H1 (cell line): ENCODE measurements around the gene CMIP. TPM values are rescaled to one million over a fixed set of nuclear protein-coding genes. Genes with fewer than 3 reads are reported as not detected.

Experiments used
- CTCF ChIA-PET: fragments of 300-600 bp; sonication (Branson Sonifier 250); formaldehyde crosslinking; loops from one replicate; lab custom pipeline; 2021; ENCODE audit not compliant: partially characterized antibody; lab: Charles Lee
- POLR2A ChIA-PET: fragments of 300-600 bp; sonication (Branson Sonifier 250); formaldehyde crosslinking; loops from one replicate; lab custom pipeline; 2021; ENCODE audit warnings: inconsistent platforms; ENCODE audit not compliant: partially characterized antibody; lab: Charles Lee
- DNase-seq, 2 experiments: peaks; one replicate each; pipeline versions ENCODE4 v3.0.0 to v3.0.0-alpha.2; 2010 to 2022; ENCODE audit warnings: low spot score in 2 of 2, low read depth in 1 of 2, mixed read lengths in 1 of 2
- FAIRE-seq: peaks from 2 replicates; lab custom pipeline; 2011; peaks lifted over from hg19 to GRCh38; lab: Jason Lieb, UNC
- H2AFZ ChIP-seq: 2 replicates; pipeline ENCODE4 v1.8.1; 2012; ENCODE audit warnings: low read length, inconsistent platforms
- H2AK5ac ChIP-seq: 2 replicates; pipeline ENCODE4 v1.6.1; 2013; ENCODE audit warnings: low read depth, low read length
- H2BK120ac ChIP-seq: replicated peaks from 2 replicates; pipeline ENCODE3; 2013; ENCODE audit warnings: low read depth, low read length, inconsistent platforms
- H2BK12ac ChIP-seq: 2 replicates; pipeline ENCODE4 v1.6.1; 2013; ENCODE audit warnings: low read depth, low read length
- H2BK15ac ChIP-seq: 2 replicates; pipeline ENCODE4 v1.6.1; 2013; ENCODE audit warnings: low read length
- H2BK20ac ChIP-seq: 2 replicates; pipeline ENCODE4 v1.6.1; 2013; ENCODE audit warnings: low read length
- H2BK5ac ChIP-seq: 2 replicates; pipeline ENCODE4 v1.6.1; 2013; ENCODE audit warnings: low read depth, low read length
- H3K14ac ChIP-seq: 2 replicates; pipeline ENCODE4 v1.6.1; 2013; ENCODE audit warnings: inconsistent platforms; ENCODE audit not compliant: insufficient read length
- H3K18ac ChIP-seq: 2 replicates; pipeline ENCODE4 v1.6.1; 2013; ENCODE audit warnings: low read length; ENCODE audit errors: extremely low read depth
- H3K23ac ChIP-seq: 2 replicates; pipeline ENCODE4 v1.6.1; 2013; ENCODE audit warnings: inconsistent platforms; ENCODE audit not compliant: insufficient read length
- H3K23me2 ChIP-seq: 2 replicates; pipeline ENCODE4 v1.6.1; 2013; ENCODE audit warnings: low read depth, low read length
- H3K27ac ChIP-seq: 2 replicates; pipeline ENCODE4 v1.6.1; 2011; ENCODE audit warnings: low read depth, low read length, inconsistent platforms
- H3K27me3 ChIP-seq, 4 experiments: replicated peaks in 1 of 4; 1 replicate in 1 of 4; 2 replicates in 3 of 4; pipeline versions ENCODE4 v1.6.1 to v1.8.1; 2011 to 2013; ENCODE audit warnings: low read length in 3 of 4, mild to moderate bottlenecking in 3 of 4, inconsistent platforms in 2 of 4, mixed read lengths in 2 of 4, moderate library complexity in 1 of 4; ENCODE audit not compliant: control insufficient read depth in 3 of 4, insufficient read depth in 3 of 4; ENCODE audit errors: extremely low read depth in 1 of 4
- H3K36me3 ChIP-seq, 4 experiments: 2 replicates each; pipeline versions ENCODE4 v1.6.1 to v1.8.1; 2011 to 2013; ENCODE audit warnings: mild to moderate bottlenecking in 4 of 4, low read length in 3 of 4, moderate library complexity in 2 of 4, control low read depth in 1 of 4, inconsistent platforms in 1 of 4; ENCODE audit not compliant: insufficient read depth in 4 of 4, control insufficient read depth in 2 of 4
- H3K4ac ChIP-seq: replicated peaks from 2 replicates; pipeline ENCODE3; 2013; ENCODE audit warnings: low read length, low read depth, mixed read lengths, inconsistent platforms; ENCODE audit not compliant: insufficient read length
- H3K4me1 ChIP-seq, 4 experiments: replicated peaks in 1 of 4; 1 replicate in 1 of 4; 2 replicates in 3 of 4; pipeline versions ENCODE4 v1.6.1 to v1.8.1; 2011 to 2013; ENCODE audit warnings: low read length in 3 of 4, inconsistent platforms in 2 of 4, mixed read lengths in 1 of 4; ENCODE audit not compliant: insufficient read depth in 4 of 4, control insufficient read depth in 3 of 4
- H3K4me2 ChIP-seq, 2 experiments: 2 replicates each; pipeline versions ENCODE4 v1.6.1 to v1.8.1; 2011 to 2013; ENCODE audit warnings: low read depth in 2 of 2, low read length in 2 of 2, control low read depth in 1 of 2, inconsistent platforms in 1 of 2, mild to moderate bottlenecking in 1 of 2; ENCODE audit not compliant: insufficient read depth in 1 of 2
- H3K4me3 ChIP-seq, 4 experiments: fragments of 200-600, 300-600 bp in 1 of 4; sonication (generic), shearing (Covaris generic), sonication (Bioruptor Twin) in 1 of 4; 2 replicates each; pipeline versions ENCODE4 v1.5.1 to v1.8.1; 2011 to 2016; ENCODE audit warnings: low read length in 4 of 4, low read depth in 3 of 4, control low read depth in 2 of 4, inconsistent platforms in 2 of 4, mild to moderate bottlenecking in 2 of 4, mixed read lengths in 1 of 4, moderate library complexity in 1 of 4; ENCODE audit not compliant: insufficient read depth in 2 of 4; ENCODE audit errors: extremely low read depth in 1 of 4
- H3K56ac ChIP-seq: replicated peaks from 2 replicates; pipeline ENCODE3; 2013; ENCODE audit warnings: low read depth, mild to moderate bottlenecking, mixed read lengths, low read length, inconsistent platforms; ENCODE audit not compliant: insufficient read length
- H3K79me1 ChIP-seq: 2 replicates; pipeline ENCODE4 v1.6.1; 2013; ENCODE audit warnings: low read depth, low read length, control low read depth
- H3K79me2 ChIP-seq, 2 experiments: 2 replicates each; pipeline versions ENCODE4 v1.6.1 to v1.8.1; 2012 to 2013; ENCODE audit warnings: low read length in 2 of 2, mild to moderate bottlenecking in 2 of 2, inconsistent platforms in 1 of 2; ENCODE audit not compliant: insufficient read depth in 2 of 2, control insufficient read depth in 1 of 2
- H3K9ac ChIP-seq, 4 experiments: replicated peaks in 1 of 4; 1 replicate in 1 of 4; 2 replicates in 3 of 4; pipeline versions ENCODE4 v1.6.1 to v1.8.1; 2011 to 2013; ENCODE audit warnings: low read depth in 3 of 4, low read length in 3 of 4, control low read depth in 2 of 4, mild to moderate bottlenecking in 2 of 4, moderate library complexity in 2 of 4, inconsistent platforms in 1 of 4; ENCODE audit errors: extremely low read depth in 1 of 4
- H3K9me3 ChIP-seq, 2 experiments: 2 replicates each; pipeline versions ENCODE4 v1.6.1 to v1.8.1; 2012 to 2013; ENCODE audit warnings: mild to moderate bottlenecking in 2 of 2, moderate library complexity in 2 of 2, control low read depth in 1 of 2, inconsistent platforms in 1 of 2, low read depth in 1 of 2, low read length in 1 of 2, mixed read lengths in 1 of 2; ENCODE audit not compliant: insufficient read depth in 2 of 2
- H4K20me1 ChIP-seq, 2 experiments: replicated peaks in 1 of 2; 2 replicates each; pipeline versions ENCODE3 to v1.8.1; 2011 to 2013; ENCODE audit warnings: inconsistent platforms in 2 of 2, low read length in 2 of 2, mild to moderate bottlenecking in 1 of 2; ENCODE audit not compliant: insufficient read depth in 2 of 2, control insufficient read depth in 1 of 2
- H4K5ac ChIP-seq: 2 replicates; pipeline ENCODE4 v1.6.1; 2013; ENCODE audit warnings: low read length, low read depth, mixed read lengths, inconsistent platforms; ENCODE audit not compliant: insufficient read length
- H4K8ac ChIP-seq: 2 replicates; pipeline ENCODE4 v1.8.0; 2013; ENCODE audit warnings: mild to moderate bottlenecking, moderate library complexity, low read length, inconsistent platforms; ENCODE audit not compliant: insufficient read depth; ENCODE audit errors: extremely low read depth
- H4K91ac ChIP-seq: replicated peaks from 2 replicates; pipeline ENCODE3; 2013; ENCODE audit warnings: low read length, mixed read lengths, inconsistent platforms; ENCODE audit not compliant: insufficient read length
- TAF7 ChIP-seq: optimal IDR thresholded peaks from 2 replicates; pipeline ENCODE3; 2011; ENCODE audit warnings: low read depth, mild to moderate bottlenecking, inconsistent platforms, low read length, moderate library complexity, borderline replicate concordance
- WGBS, 2 experiments: shearing (Covaris generic) in 1 of 2; methylation state at CpG; one replicate each; pipeline versions ENCODE4 v1.1.6 to v1.1.7; 2013 to 2015; ENCODE audit warnings: low lambda C conversion rate in 2 of 2, mixed read lengths in 2 of 2, inconsistent platforms in 1 of 2, low coverage in 1 of 2, missing lambda C conversion rate in 1 of 2; ENCODE audit not compliant: insufficient replicate concordance in 2 of 2, insufficient coverage in 1 of 2, insufficient read length in 1 of 2; ENCODE audit errors: extremely low coverage in 1 of 2, missing lambda C conversion rate in 1 of 2; 5-methylcytosine and 5-hydroxymethylcytosine counted together
- polyA plus RNA-seq, 7 experiments: library from polyadenylated mRNA; depleted of rRNA in 3 of 7; stranded (reverse) in 5 of 7; unstranded in 2 of 7; fragments of >200 nt in 5 of 7; fragments of 200-250 nt in 2 of 7; gene quantifications; 1 replicate in 5 of 7; 2 replicates in 1 of 7; 4 replicates in 1 of 7; pipeline versions ENCODE4 v1.2.1 to v1.2.3, GENCODE V29; 2011 to 2013; ENCODE audit warnings: missing spikeins in 2 of 7, mixed read lengths in 2 of 7
- total RNA-seq: library from RNA; stranded (reverse); fragmentation: NEBNext Ultra II Directional; extraction: Animal tissue kit (Norgen Biotek cat#: 25700); gene quantifications from 2 replicates; pipeline ENCODE4 v1.2.1, GENCODE V29; 2021
- TF ChIP-seq, protein P1 (sequence below): IDR thresholded peaks from 2 replicates; pipeline ENCODE4 v1.6.1; 2012; ENCODE audit warnings: low read length, inconsistent platforms

Gene CMIP
- total and polyA plus RNA-seq, 2 of the 8 experiments (the other 6 are each of a cell fraction or from before 2014, with no cell fraction given), result 7.9 to 53.2 TPM

DNA sequence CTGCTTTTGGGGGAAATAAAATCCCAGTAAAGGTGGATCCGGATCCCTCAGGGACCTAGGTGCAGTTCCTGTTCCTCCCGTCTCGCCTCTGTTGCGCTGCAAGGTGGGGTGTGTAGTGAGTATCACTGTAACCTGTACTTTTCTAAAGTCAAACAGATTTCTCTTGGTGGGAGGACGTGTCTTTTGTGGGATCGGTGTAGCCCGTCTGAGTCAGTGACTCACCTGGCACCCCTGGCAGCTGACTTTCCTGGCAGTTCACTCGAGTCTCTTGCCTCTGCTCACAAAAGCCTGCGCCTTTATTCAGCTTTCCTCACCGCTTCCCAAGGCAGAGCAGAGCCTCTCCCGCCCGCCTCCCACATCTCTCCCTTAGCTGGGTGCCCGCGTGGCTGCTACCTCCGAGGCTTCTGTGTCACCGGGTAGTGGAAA, 85.7 kb downstream of the CMIP start:
- WGBS, 2 experiments, result 89% methylated on average over 16 of the region's 16 CpGs; no CpG with 5 or more reads in 1 of the 2 experiments
- no peak for FAIRE-seq

More for the DNA sequence above, 85.7 kb downstream of the CMIP start:
- DNase-seq, result no peak
- H3K36me3 ChIP-seq, result no peaks in the 10 kb centered on the region
- H3K14ac ChIP-seq, result no peak overlapping the region
- H3K23me2 ChIP-seq, result no peaks in the 10 kb centered on the region; the same call in 1 of the 2 replicates
- H3K23ac ChIP-seq, result no peak overlapping the region
- H2AFZ ChIP-seq, result no peak overlapping the region
- no peak overlapping the region for H3K18ac ChIP-seq
- no peak overlapping the region for H2BK15ac ChIP-seq
- no peak overlapping the region for H4K8ac ChIP-seq
- peaks cover 8 to 13% of the 10 kb centered on the region in 2 experiments for H4K20me1 ChIP-seq
- no peak overlapping the region for H2AK5ac ChIP-seq
- H4K5ac ChIP-seq, result no peak overlapping the region
- H4K91ac ChIP-seq, result no peak overlapping the region
- POLR2A ChIA-PET, result interaction anchor here (1.2 to 1.4 kb wide), 3 partner anchors 9 to 36 kb away, joined by 3 to 7 read pairs (median 4); no protein-coding TSS in a partner anchor
- CTCF ChIA-PET, result interaction anchor here (0.7 to 1.4 kb wide), 3 partner anchors 14 to 54 kb away, joined by 3 to 4 read pairs (median 3); no protein-coding TSS in a partner anchor
- no peak overlapping the region for H3K9ac ChIP-seq
- H3K79me1 ChIP-seq, result peaks cover 15% of the 10 kb centered on the region; the same call in 1 of the 2 replicates
- peaks cover 0 to 90% of the 10 kb centered on the region in 2 experiments; a peak in 2 of 4 replicates for H3K79me2 ChIP-seq
- H3K27me3 ChIP-seq, result no peaks in the 10 kb centered on the region; a peak in 2 of 7 replicates
- H2BK20ac ChIP-seq, result no peak overlapping the region
- H3K4me3 ChIP-seq, result no peak overlapping the region
- peaks cover 0 to 12% (median 3%) of the 10 kb centered on the region in 4 experiments; a peak in 4 of 7 replicates for H3K4me1 ChIP-seq
- TF ChIP-seq, protein P1, sequence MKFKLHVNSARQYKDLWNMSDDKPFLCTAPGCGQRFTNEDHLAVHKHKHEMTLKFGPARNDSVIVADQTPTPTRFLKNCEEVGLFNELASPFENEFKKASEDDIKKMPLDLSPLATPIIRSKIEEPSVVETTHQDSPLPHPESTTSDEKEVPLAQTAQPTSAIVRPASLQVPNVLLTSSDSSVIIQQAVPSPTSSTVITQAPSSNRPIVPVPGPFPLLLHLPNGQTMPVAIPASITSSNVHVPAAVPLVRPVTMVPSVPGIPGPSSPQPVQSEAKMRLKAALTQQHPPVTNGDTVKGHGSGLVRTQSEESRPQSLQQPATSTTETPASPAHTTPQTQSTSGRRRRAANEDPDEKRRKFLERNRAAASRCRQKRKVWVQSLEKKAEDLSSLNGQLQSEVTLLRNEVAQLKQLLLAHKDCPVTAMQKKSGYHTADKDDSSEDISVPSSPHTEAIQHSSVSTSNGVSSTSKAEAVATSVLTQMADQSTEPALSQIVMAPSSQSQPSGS, result no peak
- no peak for TF ChIP-seq TAF7
- no peak overlapping the region for H3K4ac ChIP-seq
- no peak overlapping the region for H3K4me2 ChIP-seq
- H3K27ac ChIP-seq, result no peak overlapping the region
- H3K56ac ChIP-seq, result no peak overlapping the region
- H3K9me3 ChIP-seq, result no peaks in the 10 kb centered on the region
- H2BK12ac ChIP-seq, result no peak overlapping the region
- no peak overlapping the region for H2BK120ac ChIP-seq
- no peak overlapping the region for H2BK5ac ChIP-seq
